HG03139 (cell line): ENCODE measurements around the gene H2BK1.

Experiments used
- ATAC-seq: cut with Tn5 transposase; IDR thresholded peaks from one replicate; pipeline ENCODE4 v1.9.1; 2021; ENCODE audit not compliant: unreplicated experiment

The H2BK1 gene

DNA sequence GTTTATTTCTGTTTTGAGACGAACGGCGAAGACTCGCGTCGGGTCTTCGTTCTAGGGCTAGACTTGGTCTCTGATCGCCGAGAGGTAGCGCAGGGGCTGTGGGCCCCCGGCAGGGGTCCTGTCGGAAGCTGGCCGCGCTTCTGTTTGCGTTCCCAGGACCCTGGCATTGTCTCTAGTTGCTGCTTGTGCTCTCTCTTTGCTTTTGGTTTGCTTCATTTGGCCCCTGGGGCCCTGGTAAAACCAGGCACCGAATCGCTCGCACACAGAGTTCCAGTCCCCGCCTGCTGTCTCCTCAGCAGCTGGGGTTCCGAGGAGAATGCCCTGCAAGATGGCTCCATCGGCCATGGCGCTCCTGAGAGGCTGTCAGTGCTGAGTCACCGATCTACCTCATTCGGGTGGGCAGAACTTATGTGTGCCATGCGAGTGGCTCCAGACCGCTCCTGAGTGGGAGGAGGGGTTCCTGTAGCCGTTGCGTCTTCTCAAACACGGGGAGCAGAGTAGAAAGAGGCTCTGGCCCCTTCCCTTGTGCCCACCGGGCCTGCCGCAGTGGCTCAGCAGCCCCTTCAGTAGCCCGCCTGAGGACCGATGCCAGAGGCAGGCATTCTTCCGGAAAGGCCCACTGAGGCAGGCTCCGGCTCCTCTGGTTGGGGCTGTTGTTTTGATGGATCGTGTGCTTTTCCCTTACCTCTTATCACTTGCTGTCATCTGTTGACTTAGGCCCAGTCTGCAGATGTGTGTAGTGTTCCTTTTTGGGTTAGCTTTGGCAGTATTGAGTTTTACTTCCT is 22.8 kb upstream of the H2BK1 start:
- ATAC-seq: no peak

DNA sequence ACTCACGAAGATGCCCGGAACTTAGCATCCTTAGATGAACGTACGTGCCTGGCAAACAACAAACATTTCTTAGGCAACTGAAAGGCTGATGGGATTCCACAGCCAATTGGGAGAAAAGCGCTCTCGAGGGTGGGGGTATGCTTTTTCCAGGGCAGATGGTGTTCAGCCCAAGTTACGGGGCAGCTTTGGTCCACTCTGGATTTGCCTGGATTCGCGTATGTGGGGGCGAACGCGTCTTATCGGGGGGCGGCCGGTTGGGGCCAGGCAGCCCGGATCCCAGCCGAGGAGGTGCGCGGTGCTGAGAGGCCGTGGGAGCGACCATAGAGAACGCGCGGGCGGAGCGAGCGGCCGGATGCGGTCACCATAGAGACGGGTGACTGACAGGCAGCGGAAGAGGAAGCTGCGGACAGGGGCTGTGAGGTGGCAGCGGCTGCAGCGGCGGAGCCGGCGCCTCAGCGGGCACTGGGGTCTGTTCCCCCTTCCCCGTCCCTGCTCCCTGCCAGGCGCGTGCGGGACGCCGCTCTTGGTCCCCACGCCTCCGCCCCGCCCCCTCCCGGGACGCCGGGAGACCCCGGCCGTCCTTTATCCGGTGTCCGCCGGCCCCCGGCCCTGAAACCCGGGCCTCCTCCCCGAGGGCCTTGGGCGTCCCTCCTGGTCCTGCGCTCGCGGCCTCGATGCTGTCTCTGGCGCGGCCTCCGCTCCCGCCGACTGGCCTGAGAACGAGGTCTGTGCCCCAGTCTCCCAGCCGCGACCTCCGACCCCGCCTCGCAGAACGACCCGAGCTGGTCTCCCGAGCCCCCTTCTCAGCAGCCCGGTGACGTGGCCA is 22.0 kb upstream of the H2BK1 start, which contains the start of gene CHPF2:
Gene CHPF2 (plus strand): TSS at position 393 of the 826 bp plus-strand sequence. CDS start 1,529 bp downstream, outside the sequence.
- ATAC-seq: peak; percentile 97

DNA sequence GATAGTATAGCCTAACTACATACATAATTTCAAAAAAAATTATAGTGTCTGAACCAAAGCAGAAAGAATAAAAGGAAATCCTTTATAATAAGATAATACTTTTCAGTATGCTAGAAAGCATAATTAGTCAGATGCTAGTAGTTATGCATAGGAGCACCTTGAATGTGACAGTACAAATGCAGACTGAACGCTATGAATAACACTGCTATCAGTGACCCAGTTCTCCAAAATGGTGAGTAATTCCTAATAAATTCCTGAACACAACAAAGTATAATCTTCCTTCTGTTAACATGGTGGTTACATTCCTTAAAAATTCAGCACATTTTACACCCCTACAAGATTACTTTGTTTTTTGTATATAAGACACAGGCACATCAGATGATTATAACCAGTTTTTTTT is 20.8 kb upstream of the H2BK1 start:
- no peak for ATAC-seq

DNA sequence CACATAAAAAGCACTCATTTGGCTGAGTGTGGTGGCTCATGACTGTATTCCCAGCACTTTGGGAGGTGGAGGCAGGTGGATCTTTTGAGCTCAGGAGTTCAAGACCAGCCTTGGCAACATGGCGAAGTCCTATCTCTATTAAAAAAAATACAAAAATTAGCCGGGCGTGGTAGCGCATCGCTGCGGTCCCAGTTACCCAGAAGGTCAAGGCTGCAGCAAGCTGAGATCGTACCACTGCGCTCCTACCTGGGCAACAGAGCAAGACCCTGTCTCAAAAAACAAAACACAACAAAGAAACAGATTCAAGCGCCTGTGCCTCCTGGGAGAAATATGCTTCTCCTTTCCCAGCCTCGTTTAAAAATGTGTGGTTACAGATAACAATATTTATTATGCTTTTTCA is 19.0 kb upstream of the H2BK1 start:
- no peak for ATAC-seq

DNA sequence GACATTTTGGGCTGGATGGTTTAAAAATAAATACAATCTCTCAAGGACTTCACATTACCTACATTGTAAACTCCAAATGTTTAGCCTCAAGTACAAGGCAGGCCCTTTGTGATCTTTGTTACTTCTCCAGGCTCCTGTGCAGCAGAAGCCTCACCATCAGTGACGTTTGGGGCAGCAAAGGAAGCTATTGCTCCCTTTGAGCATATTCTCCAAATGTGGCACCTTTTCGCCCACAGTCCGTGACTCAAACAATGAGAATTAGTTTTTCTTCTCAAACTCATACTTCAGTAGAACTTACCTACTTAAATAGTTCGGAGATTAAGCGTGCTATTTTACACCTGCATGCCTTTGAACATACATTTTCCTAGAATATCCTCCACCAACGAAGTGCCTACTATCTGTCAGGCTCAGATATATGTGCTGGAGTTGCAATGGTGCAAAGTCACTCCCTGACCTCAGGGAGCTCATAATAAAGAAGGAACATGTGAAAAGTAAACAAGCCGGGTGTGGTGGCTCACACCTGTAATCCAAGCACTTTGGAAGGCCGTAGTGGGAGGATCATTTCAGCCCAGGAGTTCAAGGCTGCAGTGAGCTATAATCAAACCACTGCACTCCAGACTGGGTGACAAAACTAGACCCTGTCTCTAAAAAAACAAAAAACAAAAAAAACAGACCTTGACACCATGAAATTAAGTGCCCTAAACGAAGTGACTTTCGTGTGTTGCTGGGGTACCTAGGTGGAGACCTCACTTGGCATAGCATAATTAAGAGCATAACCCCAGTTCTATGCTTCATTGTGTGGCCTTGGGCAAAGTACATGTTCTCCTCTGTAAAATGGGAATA is 18.0 kb upstream of the H2BK1 start:
- ATAC-seq: no peak

DNA sequence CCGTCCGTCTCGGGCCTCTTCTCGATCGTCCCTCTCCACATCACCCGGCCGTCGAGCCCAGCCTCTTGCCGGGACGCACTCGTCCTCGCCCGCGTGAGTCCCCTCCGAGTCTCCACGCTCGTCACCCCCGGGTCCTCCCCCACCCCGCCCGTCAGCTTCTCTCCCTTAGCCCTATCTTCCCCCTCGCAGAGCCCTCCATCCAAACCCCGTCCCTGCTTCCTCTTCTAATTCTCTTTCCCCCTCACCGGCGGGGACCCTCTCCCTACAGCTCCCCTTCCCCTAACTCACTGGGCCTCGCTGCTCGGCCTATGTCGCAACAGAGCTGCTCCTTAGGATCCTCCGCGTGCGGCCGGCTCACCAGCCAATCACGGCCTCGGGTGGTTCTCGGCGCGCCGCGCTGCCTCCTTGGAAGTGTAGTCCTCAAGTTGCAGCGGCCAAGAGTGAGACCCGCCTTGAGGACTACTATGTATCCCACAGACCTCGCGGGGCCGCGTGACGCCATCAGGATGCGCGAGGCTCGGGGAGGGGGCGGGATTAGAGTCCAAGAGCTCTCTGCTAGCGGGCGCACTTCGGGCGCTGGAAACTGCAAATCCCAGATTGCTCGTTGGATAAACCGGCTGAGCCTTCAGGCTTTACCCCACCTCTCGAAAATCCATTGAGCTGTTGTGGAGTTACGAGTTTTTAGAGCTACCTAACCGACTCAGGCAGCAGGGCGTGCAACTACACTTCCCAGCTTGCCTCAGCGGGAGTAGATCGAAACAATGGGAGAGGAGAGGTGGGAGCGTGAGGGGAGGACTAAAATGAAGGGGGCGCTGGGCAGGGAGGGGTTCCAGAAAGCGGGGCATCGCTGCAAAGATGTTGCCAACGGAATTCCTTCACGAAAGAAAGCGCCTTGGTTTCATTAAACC is 16.8 kb upstream of the H2BK1 start, which contains the start of gene ABCF2:
Gene ABCF2 (minus strand): TSS at position 331 of the 908 bp plus-strand sequence. CDS start 747 bp downstream, outside the sequence.
- ATAC-seq: peak; percentile 99

DNA sequence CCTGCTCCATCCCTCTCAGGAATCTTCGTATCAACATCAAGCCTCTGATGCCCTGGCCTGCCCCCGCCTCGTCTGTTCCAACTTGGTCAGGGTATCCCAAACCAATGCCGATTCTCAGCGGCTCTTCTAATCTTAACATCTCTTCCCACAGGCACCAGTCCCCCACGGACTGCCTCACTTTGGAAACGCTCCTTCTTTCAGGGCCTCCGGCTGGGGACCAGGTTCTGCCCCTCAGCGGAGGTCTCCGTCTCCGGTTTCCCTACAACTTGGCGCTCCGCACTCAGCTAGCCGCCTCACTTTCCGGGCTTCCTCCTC is 16.2 kb upstream of the H2BK1 start:
- ATAC-seq: no peak

DNA sequence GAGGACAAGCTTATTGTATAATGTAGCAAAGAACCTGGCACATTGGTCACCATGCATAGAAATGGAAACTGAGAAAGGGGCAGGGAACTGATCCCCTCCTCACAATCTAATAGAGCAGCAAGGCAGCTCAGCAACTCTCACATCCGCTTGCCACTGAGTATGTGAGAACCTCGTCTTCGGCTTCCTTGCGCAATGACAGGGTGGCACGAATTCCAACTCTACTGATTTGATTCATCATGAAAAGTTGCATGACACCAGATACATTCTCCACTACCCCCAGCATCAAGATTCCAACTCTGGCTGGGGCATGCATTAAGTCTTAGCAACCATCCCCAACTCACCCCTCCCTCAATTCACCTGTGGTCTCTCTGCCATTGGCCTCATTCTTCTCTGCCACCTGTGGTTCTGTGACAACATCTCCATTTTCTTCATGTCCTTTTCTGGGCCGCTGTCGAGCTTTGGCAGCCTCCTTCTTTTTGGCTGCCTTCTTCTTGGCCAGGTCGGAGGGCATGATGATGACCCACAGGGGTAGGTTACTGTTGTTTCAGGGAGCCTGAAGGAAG is 15.7 kb upstream of the H2BK1 start:
- no peak for ATAC-seq

DNA sequence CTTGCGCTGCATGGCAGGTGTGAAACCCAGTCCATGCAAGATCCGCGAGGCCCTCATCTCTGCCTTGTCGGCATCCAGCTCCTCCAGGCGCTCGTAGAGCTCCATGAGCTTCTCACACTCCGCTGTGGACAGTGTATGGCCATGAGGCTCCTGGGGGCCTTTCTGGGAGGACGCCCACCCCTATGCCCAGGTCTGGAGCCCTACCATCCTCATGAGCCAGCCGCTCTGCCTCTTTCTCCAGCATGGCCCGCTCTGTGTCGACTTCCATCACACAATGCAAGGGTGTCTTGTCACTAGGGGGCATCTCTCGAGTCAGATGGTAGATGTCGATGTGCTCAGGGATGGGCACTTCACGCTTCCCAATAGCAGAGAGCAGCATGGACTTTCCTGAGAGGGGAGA is 13.4 kb upstream of the H2BK1 start:
- no peak for ATAC-seq

DNA sequence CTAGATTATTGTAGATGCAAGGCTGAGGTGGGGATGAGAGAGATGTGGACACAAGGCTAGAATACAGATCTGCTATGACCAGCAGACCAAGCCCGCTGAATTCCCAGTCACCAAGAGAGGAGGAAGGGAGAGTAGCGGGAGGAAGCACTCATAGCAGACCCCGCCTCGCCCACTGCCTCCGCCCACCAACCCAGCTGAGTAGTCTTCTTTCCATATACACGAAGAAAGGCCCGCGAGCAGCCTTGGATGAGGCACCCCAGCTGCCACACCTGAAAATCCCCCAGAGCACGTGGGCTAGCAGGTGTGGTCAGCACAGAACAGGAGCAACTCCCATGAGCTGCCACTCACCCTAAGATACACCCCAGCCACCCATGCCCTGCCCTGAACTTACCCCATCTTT is 7.9 kb upstream of the H2BK1 start:
- no peak for ATAC-seq

DNA sequence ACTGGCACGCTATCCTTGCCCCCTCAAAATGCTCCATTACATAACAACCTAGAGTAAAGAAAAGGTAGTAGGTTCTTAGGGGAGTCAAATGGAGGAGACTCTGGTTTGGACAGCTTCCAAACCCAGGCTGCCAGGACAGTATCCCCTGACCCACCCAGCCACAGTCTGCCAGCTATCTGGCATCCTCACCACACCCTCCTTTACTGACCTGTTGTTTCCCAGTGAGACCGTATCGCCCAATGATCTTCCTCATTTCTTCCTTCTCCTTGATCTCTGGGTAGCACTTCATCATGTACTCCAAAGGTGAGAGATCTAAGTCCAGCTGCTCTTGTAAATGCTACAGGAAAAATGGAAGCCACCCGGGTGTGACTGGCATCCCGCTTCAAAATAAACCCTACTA is 5.1 kb upstream of the H2BK1 start:
- no peak for ATAC-seq

DNA sequence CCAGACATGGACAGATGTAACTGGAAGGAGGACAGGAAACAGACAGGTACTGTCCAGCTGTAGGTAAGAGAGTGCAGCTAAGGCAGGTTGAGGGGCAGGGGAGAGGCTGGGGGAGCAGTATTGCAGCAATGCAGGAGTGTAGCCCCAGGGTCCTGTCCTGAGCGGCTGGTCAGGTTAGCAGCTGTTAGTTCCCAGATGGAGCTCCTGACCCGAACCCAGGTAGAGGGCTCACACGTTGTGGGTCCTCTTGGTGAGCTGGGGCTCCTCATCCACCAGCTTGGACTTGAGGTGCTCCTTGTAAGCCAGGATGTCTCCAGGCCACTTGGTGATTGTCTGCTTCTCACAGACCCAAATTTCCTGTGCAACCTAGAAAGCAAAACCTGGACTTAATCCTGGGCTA is 3.5 kb upstream of the H2BK1 start:
- no peak for ATAC-seq

DNA sequence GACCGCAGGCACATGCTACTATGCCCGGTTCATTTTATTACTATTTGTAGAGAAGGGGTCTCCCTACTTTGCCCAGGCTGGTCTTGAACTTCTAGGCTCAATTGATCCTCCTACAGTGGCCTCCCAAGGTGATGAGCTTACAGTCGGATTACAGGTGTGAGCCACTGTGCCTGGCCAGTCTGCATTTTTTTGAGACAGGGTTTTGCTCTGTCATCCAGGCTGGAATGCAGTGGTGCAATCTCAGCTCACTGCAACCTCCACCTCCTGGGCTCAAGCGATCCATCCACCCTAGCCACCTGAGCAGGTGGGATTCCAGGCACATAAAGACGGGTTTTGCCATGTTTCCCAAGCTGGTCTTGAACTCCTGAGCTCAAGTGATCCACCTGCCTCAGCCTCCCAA is 2.3 kb upstream of the H2BK1 start:
- no peak for ATAC-seq

DNA sequence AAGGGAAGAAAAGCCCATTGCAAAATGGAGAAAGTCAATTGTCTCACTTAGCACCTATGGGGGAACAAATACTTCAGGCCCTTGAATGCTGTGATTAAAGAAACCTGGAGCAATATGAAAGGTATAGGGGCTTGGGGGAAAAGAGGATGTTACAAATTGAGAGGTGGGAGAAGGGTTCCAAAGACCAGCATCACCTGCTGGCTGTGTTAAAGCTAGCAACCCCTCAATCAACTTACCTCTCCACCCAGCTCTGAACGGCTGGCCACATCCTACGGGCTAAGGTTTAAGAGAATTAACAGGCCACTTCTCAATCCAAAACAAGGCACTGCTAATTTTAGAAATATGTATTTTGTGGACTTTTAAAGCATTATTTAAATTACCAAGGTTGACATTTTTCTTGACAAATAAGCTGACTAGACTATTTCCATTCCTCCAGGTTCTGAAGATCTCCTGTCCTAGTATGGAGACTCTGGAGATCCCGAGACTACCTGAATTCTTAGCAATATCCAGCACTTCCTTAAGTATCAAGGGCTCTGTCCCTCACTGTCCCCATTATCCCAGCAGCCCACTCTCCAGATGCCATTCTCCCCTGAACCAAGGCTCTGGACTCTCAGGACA is 976 bp upstream of the H2BK1 start:
- ATAC-seq: no peak

DNA sequence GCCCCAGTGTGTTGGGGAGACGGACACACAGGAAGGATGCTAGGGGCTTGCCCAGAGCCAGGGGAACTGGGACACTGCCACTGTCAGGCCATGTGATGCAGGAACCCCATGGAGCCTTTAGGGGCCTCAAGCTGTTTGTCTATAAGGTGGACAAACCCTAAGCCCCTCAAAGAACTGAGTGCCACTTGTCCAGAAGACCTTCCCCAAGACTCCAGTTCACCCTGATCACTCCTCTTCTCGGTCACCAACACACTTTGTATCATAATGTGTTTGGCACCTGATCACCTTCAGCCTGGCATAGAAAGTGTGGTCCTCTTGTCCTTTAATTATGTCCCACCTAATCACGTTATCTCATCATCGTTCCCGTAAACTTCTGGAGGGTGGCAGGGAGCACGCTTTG is 700 bp downstream of the H2BK1 start:
- ATAC-seq: no peak

DNA sequence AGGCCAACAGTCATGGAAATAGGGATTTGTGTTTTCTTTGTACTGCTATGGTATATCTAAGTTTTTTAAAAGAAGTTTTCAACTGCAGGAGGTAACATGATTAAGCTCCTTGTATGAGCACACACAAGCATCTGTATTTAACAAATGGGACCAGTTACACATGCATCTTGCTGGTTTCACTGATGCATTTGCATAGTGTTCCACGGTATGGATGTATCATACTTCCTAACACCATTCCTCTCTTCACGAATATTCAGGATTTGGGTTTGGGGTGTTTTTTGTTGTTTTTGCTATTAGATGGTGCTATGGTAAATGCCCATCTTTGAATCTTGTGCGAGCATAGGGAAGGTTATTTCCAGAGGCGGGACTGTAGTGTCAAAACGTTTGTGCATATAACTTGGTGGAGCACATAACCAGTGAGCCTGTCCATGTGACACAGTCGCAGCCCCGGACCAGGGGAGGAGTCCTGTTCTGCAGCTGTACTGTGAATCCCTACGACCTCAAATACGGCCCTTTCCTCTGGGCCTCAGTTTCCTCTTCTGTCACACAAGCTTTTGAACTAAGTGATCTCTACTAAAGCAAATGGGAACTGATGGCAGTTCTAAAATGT is 1.9 kb downstream of the H2BK1 start:
- ATAC-seq: no peak

DNA sequence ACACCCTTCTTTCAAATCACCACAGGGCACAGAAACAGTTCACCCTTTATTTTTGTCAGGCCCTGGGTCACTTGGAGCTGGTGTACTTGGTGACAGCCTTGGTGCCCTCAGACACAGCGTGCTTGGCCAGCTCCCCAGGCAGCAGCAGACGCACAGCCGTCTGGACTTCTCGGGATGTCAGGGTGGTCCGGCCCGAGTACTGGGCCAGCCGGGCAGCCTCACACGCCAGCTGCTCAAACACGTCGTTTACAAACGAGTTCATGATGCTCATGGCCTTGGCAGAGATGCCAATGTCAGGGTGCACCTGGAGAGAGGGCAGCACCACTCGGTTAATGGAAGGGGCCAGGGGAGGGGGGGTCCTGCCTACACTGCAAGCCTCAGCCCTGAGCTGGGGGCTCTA is 2.5 kb downstream of the H2BK1 start:
- no peak for ATAC-seq

DNA sequence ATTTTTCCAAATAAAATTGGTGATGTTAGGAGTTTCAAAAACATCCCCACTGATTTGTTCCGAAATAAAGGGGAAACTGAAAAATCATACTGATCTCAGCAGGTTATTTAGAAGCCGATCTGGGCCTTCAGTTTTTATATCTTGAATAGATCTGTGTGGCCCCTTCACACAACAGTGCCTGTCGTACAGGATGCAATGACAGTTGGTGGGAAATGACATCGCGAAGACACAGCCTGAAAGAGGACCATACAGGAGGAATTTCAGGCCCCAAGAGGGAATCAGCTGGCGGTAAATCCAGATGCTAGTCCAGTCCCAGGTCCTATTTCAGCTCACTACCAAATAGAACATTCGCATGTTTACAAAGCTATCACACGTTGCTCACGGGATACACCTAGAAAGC is 3.0 kb downstream of the H2BK1 start:
- ATAC-seq: no peak

DNA sequence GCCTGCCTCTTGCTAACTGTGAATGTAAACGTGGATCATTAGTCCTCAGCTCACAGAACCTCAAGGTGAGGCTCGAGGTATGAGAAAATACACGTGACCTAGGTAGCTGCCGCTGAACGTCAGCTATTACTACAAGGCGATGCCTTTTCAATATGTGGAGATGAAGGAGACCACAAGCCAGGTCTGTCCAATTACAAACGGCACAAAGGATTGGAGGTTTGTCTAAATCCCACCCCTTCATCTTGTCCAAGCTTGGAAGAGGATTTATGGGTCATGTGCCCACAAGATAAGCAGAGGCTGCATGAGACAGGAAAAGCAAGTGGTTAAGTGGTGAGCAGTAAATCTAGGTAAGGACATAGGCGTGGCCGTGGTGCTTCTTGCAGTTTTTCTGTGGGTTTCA is 3.4 kb downstream of the H2BK1 start:
- no peak for ATAC-seq
